SK-N-SH (cell line): ENCODE data around the gene TGFA. TPM values are rescaled to one million over a fixed set of nuclear protein-coding genes. Genes with fewer than 3 reads are reported as not detected.

ENCODE experiments used
- CTCF ChIA-PET: fragments of 300-600, 350-600 bp; formaldehyde crosslinking; extraction: SDS; loops from one replicate; lab custom pipeline; 2021; lab: Yijun Ruan, JAX
- POLR2A ChIA-PET: fragments of 350-600 bp; sonication (Branson Sonifier 250); formaldehyde crosslinking; extraction: SDS; loops from one replicate; lab custom pipeline; 2020; ENCODE audit warnings: antibody characterized with exemption, inconsistent platforms; lab: Yijun Ruan, JAX
- DNase-seq: peaks from one replicate; pipeline ENCODE4 v3.0.0; 2012
- H2AFZ ChIP-seq: fragments of 200-600 bp; sonication (generic); 2 replicates; pipeline ENCODE4 v1.8.1; 2016; ENCODE audit warnings: antibody characterized with exemption, mild to moderate bottlenecking, low read depth
- H3F3A ChIP-seq: fragments of 200-600 bp; sonication (generic); replicated peaks from 2 replicates; pipeline ENCODE3; 2016; ENCODE audit warnings: antibody characterized with exemption, mild to moderate bottlenecking; ENCODE audit not compliant: insufficient read depth
- H3K27ac ChIP-seq, 2 experiments: fragments of 200-500 bp in 1 of 2; fragments of 200-600 bp in 1 of 2; sonication (Bioruptor generic) in 1 of 2; sonication (generic), shearing (Covaris generic) in 1 of 2; 2 replicates each; pipeline versions ENCODE4 v1.5.1 to v1.6.1; 2014 to 2016; ENCODE audit warnings: low read depth in 2 of 2, inconsistent platforms in 1 of 2, low read length in 1 of 2, mild to moderate bottlenecking in 1 of 2, mixed read lengths in 1 of 2
- H3K27me3 ChIP-seq: fragments of 200-600 bp; sonication (generic), shearing (Covaris generic); 2 replicates; pipeline ENCODE4 v1.6.1; 2016; ENCODE audit warnings: mixed run types; ENCODE audit not compliant: insufficient read depth
- H3K36me3 ChIP-seq, 2 experiments: fragments of 200-500 bp in 1 of 2; fragments of 200-600 bp in 1 of 2; sonication (Bioruptor generic) in 1 of 2; sonication (generic) in 1 of 2; replicated peaks in 1 of 2; 2 replicates each; pipeline versions ENCODE3 to v1.5.1; 2014 to 2016; ENCODE audit warnings: low read length in 1 of 2, mild to moderate bottlenecking in 1 of 2; ENCODE audit not compliant: insufficient read depth in 2 of 2, control insufficient read depth in 1 of 2
- H3K4me1 ChIP-seq, 2 experiments: fragments of 200-500 bp in 1 of 2; fragments of 200-600 bp in 1 of 2; sonication (Bioruptor generic) in 1 of 2; sonication (generic), shearing (Covaris generic) in 1 of 2; 2 replicates each; pipeline versions ENCODE4 v1.5.1 to v1.6.1; 2014 to 2016; ENCODE audit warnings: low read depth in 1 of 2, low read length in 1 of 2, mixed run types in 1 of 2; ENCODE audit not compliant: insufficient read depth in 2 of 2, control insufficient read depth in 1 of 2
- H3K4me2 ChIP-seq: fragments of 200-600 bp; sonication (generic), shearing (Covaris generic); 2 replicates; pipeline ENCODE4 v1.6.1; 2017; ENCODE audit warnings: mixed run types
- H3K4me3 ChIP-seq, 2 experiments: fragments of 200-500 bp in 1 of 2; fragments of 200-600 bp in 1 of 2; sonication (Bioruptor generic) in 1 of 2; sonication (generic), shearing (Covaris generic) in 1 of 2; 2 replicates each; pipeline versions ENCODE4 v1.5.1 to v1.8.1; 2014 to 2016; ENCODE audit warnings: low read depth in 2 of 2, inconsistent platforms in 1 of 2, low read length in 1 of 2, mild to moderate bottlenecking in 1 of 2, mixed read lengths in 1 of 2, moderate library complexity in 1 of 2
- H3K79me2 ChIP-seq: fragments of 200-600 bp; sonication (generic); 2 replicates; pipeline ENCODE4 v1.8.1; 2017; ENCODE audit warnings: mild to moderate bottlenecking; ENCODE audit not compliant: insufficient read depth
- H3K9ac ChIP-seq: fragments of 200-600 bp; sonication (generic); 2 replicates; pipeline ENCODE4 v1.6.1; 2017; ENCODE audit warnings: mixed run types
- H3K9me2 ChIP-seq: fragments of 200-600 bp; sonication (generic); 2 replicates; pipeline ENCODE4 v1.6.1; 2017; ENCODE audit warnings: mixed run types
- H3K9me3 ChIP-seq: fragments of 200-600 bp; sonication (generic); 2 replicates; pipeline ENCODE4 v1.6.1; 2017; ENCODE audit warnings: mixed run types, mild to moderate bottlenecking, moderate library complexity
- H4K20me1 ChIP-seq: fragments of 200-600 bp; sonication (generic); 2 replicates; pipeline ENCODE4 v1.6.1; 2017; ENCODE audit warnings: mild to moderate bottlenecking, mixed run types; ENCODE audit not compliant: insufficient read depth
- CHD2 ChIP-seq: fragments of 150-350 bp; IDR thresholded peaks from 2 replicates; pipeline ENCODE4 v1.6.1; 2018; ENCODE audit warnings: low read length; ENCODE audit not compliant: partially characterized antibody
- ELF1 ChIP-seq: IDR thresholded peaks from 2 replicates; pipeline ENCODE4 v1.4.0; 2012
- EP300 ChIP-seq, 2 experiments: IDR thresholded peaks; 2 replicates each; pipeline versions ENCODE4 v1.4.0 to v1.6.1; 2012; ENCODE audit warnings: borderline replicate concordance in 1 of 2, low read depth in 1 of 2, low read length in 1 of 2
- FOXJ3 ChIP-seq: sonication (generic); formaldehyde crosslinking; IDR thresholded peaks from 2 replicates; pipeline ENCODE4 v1.5.1; 2020; ENCODE audit warnings: mild to moderate bottlenecking, missing genetic modification reagents
- GATA2 ChIP-seq: sonication (generic); formaldehyde crosslinking; IDR thresholded peaks from 2 replicates; pipeline ENCODE4 v1.5.0; 2020; ENCODE audit warnings: mild to moderate bottlenecking, missing genetic modification reagents
- JUND ChIP-seq: IDR thresholded peaks from 2 replicates; pipeline ENCODE4 v1.4.0; 2012
- NFIC ChIP-seq: IDR thresholded peaks from 2 replicates; pipeline ENCODE4 v1.4.0; 2012; ENCODE audit warnings: borderline replicate concordance
- RFX5 ChIP-seq: IDR thresholded peaks from 2 replicates; pipeline ENCODE4 v1.6.1; 2012; ENCODE audit warnings: mild to moderate bottlenecking, improper control_type of control experiment, low read length
- RXRA ChIP-seq: IDR thresholded peaks from 2 replicates; pipeline ENCODE4 v1.4.0; 2012; ENCODE audit warnings: low read depth, mild to moderate bottlenecking, borderline replicate concordance
- SIN3A ChIP-seq: IDR thresholded peaks from 2 replicates; pipeline ENCODE4 v1.6.1; 2012; ENCODE audit warnings: low read depth, mild to moderate bottlenecking, low read length, moderate library complexity, borderline replicate concordance
- TAF1 ChIP-seq: IDR thresholded peaks from 2 replicates; pipeline ENCODE4 v1.6.1; 2012; ENCODE audit warnings: low read depth, mild to moderate bottlenecking, low read length, moderate library complexity, borderline replicate concordance
- WGBS: methylation state at CpG from one replicate; pipeline ENCODE4 v1.1.6; 2017; ENCODE audit warnings: low lambda C conversion rate; 5-methylcytosine and 5-hydroxymethylcytosine counted together
- polyA plus RNA-seq, 3 experiments: library from polyadenylated mRNA; depleted of rRNA; stranded (reverse); fragments of >200 nt; gene quantifications; 2 replicates each; pipeline ENCODE4 v1.2.3, GENCODE V29; 2012
- TF ChIP-seq, protein P1 (sequence below): fragments of 150-350 bp; IDR thresholded peaks from 2 replicates; pipeline ENCODE4 v1.6.1; 2016; ENCODE audit warnings: mild to moderate bottlenecking, low read depth, low read length
- TF ChIP-seq, protein P2 (sequence below): IDR thresholded peaks from 2 replicates; pipeline ENCODE4 v1.6.1; 2012; ENCODE audit warnings: mild to moderate bottlenecking, low read depth, low read length, moderate library complexity
- TF ChIP-seq, protein P3 (sequence below): IDR thresholded peaks from 2 replicates; pipeline ENCODE4 v1.4.0; 2012; ENCODE audit warnings: low read depth, borderline replicate concordance
- TF ChIP-seq, protein P4 (sequence below): IDR thresholded peaks from 2 replicates; pipeline ENCODE4 v1.4.0; 2012; ENCODE audit warnings: low read depth

Gene TGFA
- polyA plus RNA-seq, 1 of the 3 experiments (the other 2 are of a cell fraction): not detected

DNA sequence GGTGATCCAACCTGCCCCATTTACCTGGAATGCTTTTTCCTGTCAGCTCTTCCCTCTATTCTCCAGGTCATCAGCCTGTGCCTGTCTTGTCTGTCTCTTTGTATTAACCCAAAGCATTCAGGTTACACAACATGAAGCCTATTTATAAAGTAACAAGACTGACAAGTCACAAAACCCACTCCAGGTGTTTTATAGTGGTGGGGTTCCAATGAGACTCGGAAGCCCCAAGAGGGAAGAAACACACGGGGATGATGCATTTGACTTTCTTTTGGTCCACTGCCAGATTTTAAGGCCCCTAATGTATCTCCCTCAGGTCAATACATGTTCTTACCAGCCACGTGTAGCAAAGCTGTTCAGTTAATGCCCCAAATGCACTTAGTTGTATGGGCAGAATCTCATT is 27.5 kb downstream of the TGFA start:
- 40% methylated on average over 3 of the region's 3 CpGs for WGBS
- no peaks in the 10 kb centered on the region for H3K9me2 ChIP-seq
- no peaks in the 10 kb centered on the region for H3K36me3 ChIP-seq
- TF ChIP-seq GATA2 (CRISPR knock-in tag): no peak
- TF ChIP-seq, protein P1, sequence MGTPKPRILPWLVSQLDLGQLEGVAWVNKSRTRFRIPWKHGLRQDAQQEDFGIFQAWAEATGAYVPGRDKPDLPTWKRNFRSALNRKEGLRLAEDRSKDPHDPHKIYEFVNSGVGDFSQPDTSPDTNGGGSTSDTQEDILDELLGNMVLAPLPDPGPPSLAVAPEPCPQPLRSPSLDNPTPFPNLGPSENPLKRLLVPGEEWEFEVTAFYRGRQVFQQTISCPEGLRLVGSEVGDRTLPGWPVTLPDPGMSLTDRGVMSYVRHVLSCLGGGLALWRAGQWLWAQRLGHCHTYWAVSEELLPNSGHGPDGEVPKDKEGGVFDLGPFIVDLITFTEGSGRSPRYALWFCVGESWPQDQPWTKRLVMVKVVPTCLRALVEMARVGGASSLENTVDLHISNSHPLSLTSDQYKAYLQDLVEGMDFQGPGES: no peak
- TF ChIP-seq FOXJ3 (CRISPR knock-in tag): no peak
- no peak for TF ChIP-seq RXRA
- TF ChIP-seq CHD2: no peak
- TF ChIP-seq, protein P2, sequence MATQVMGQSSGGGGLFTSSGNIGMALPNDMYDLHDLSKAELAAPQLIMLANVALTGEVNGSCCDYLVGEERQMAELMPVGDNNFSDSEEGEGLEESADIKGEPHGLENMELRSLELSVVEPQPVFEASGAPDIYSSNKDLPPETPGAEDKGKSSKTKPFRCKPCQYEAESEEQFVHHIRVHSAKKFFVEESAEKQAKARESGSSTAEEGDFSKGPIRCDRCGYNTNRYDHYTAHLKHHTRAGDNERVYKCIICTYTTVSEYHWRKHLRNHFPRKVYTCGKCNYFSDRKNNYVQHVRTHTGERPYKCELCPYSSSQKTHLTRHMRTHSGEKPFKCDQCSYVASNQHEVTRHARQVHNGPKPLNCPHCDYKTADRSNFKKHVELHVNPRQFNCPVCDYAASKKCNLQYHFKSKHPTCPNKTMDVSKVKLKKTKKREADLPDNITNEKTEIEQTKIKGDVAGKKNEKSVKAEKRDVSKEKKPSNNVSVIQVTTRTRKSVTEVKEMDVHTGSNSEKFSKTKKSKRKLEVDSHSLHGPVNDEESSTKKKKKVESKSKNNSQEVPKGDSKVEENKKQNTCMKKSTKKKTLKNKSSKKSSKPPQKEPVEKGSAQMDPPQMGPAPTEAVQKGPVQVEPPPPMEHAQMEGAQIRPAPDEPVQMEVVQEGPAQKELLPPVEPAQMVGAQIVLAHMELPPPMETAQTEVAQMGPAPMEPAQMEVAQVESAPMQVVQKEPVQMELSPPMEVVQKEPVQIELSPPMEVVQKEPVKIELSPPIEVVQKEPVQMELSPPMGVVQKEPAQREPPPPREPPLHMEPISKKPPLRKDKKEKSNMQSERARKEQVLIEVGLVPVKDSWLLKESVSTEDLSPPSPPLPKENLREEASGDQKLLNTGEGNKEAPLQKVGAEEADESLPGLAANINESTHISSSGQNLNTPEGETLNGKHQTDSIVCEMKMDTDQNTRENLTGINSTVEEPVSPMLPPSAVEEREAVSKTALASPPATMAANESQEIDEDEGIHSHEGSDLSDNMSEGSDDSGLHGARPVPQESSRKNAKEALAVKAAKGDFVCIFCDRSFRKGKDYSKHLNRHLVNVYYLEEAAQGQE: no peak
- TF ChIP-seq SIN3A: no peak
- no peak for TF ChIP-seq ELF1
- no peak overlapping the region for H3K4me2 ChIP-seq
- no peaks in the 10 kb centered on the region for H3K9me3 ChIP-seq
- no peaks in the 10 kb centered on the region for H3K4me1 ChIP-seq
- H3K4me3 ChIP-seq: no peak overlapping the region
- ChIA-PET POLR2A (no interaction called here), CTCF (interaction anchor here (1.1 kb wide), 1 partner anchor 18 kb away, joined by 4 read pairs; no protein-coding TSS in a partner anchor)
- no peaks in the 10 kb centered on the region for H3F3A ChIP-seq
- DNase-seq: no peak
- no peaks in the 10 kb centered on the region for H4K20me1 ChIP-seq
- H3K9ac ChIP-seq: no peak overlapping the region
- H3K27me3 ChIP-seq: no peaks in the 10 kb centered on the region; the same call in 1 of the 2 replicates
- no peak overlapping the region for H3K27ac ChIP-seq
- H2AFZ ChIP-seq: no peak overlapping the region
- no peaks in the 10 kb centered on the region for H3K79me2 ChIP-seq

DNA sequence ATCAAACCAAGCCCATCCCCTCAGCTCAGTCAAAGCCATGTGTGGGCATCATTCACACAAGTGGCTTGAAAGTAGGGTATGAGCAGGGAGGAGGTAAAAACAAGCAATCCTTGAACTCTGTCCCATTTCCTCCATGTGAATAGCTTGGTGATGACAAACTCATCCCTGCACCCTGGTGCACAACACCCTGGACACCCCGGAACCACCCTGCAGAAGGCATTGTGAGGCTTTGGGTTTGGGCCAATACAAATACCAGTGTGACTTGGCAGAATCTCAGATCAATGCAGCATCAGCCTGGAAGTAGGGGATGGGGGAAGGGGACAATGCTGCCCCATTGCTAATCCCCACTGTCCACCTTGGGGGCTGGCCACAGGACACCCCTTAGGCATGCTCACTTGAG is 28.6 kb downstream of the TGFA start:
- Histone ChIP-seq H3K36me3 (no peaks in the 10 kb centered on the region), H4K20me1 (no peaks in the 10 kb centered on the region)
- WGBS: 33% methylated on average over 1 of the region's 1 CpG
- DNase-seq: no peak
- TF ChIP-seq RFX5: no peak
- TF ChIP-seq, protein P3, sequence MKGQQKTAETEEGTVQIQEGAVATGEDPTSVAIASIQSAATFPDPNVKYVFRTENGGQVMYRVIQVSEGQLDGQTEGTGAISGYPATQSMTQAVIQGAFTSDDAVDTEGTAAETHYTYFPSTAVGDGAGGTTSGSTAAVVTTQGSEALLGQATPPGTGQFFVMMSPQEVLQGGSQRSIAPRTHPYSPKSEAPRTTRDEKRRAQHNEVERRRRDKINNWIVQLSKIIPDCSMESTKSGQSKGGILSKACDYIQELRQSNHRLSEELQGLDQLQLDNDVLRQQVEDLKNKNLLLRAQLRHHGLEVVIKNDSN: no peak
- TF ChIP-seq NFIC: 0 out of 2 replicates have a peak, but pooled peaks have one; percentile 17
- TF ChIP-seq TAF1: no peak
- no peak for TF ChIP-seq JUND
- no peak for TF ChIP-seq FOXJ3 (CRISPR knock-in tag)
- TF ChIP-seq, protein P4, sequence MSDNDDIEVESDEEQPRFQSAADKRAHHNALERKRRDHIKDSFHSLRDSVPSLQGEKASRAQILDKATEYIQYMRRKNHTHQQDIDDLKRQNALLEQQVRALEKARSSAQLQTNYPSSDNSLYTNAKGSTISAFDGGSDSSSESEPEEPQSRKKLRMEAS: no peak
- no peak for TF ChIP-seq GATA2 (CRISPR knock-in tag)
- no peak for TF ChIP-seq EP300 (IDR thresholded peaks at IDR 0.05; ENCODE audit: borderline replicate concordance in 1 of 2, low read depth in 1 of 2, low read length in 1 of 2)
- TF ChIP-seq, all 33 proteins: peak for 1
- Histone ChIP-seq H3K79me2 (no peaks in the 10 kb centered on the region), H2AFZ (no peak overlapping the region), H3K27ac (no peak overlapping the region), H3K4me3 (no peak overlapping the region), H3K9ac (no peak overlapping the region), H3K4me1 (no peaks in the 10 kb centered on the region), H3K9me3 (no peaks in the 10 kb centered on the region), H3F3A (no peaks in the 10 kb centered on the region), H3K4me2 (peak overlapping the region; percentile 38; the same call in 1 of the 2 replicates), H3K27me3 (no peaks in the 10 kb centered on the region; the same call in 1 of the 2 replicates), H3K9me2 (no peaks in the 10 kb centered on the region)
- ChIA-PET POLR2A (no interaction called here), CTCF (no interaction called here)
